RWPE2 (cell line): ENCODE measurements around the gene PTPN14.

Experiments
- ATAC-seq: fragments of 200-7000 bp; cut with Tn5 transposase; 3 replicates; pipeline ENCODE4 v1.9.1; 2021; ENCODE audit warnings: low read depth
- DNase-seq: peaks from one replicate; pipeline ENCODE4 v3.0.0-alpha.2; 2020; ENCODE audit warnings: low spot score
- H3K27ac ChIP-seq: fragments of 450-650 bp; 2 replicates; pipeline ENCODE4 v1.5.1; 2017; ENCODE audit warnings: mild to moderate bottlenecking; ENCODE audit not compliant: poor library complexity, severe bottlenecking
- H3K27me3 ChIP-seq: fragments of 250-450 bp; sonication (Bioruptor Pico); 2 replicates; pipeline ENCODE4 v1.5.1; 2021; ENCODE audit warnings: mild to moderate bottlenecking, moderate library complexity; ENCODE audit not compliant: insufficient read depth, poor library complexity, severe bottlenecking
- H3K36me3 ChIP-seq: fragments of 250-450 bp; sonication (Bioruptor Pico); 2 replicates; pipeline ENCODE4 v1.5.1; 2020; ENCODE audit warnings: low read depth, mild to moderate bottlenecking, moderate library complexity
- H3K4me1 ChIP-seq: fragments of 250-450 bp; sonication (Bioruptor Pico); 2 replicates; pipeline ENCODE4 v1.5.1; 2021; ENCODE audit warnings: mild to moderate bottlenecking, moderate library complexity; ENCODE audit not compliant: insufficient read depth, poor library complexity, severe bottlenecking
- H3K4me3 ChIP-seq: fragments of 250-450 bp; sonication (Bioruptor Pico); 2 replicates; pipeline ENCODE4 v1.5.1; 2021; ENCODE audit warnings: mild to moderate bottlenecking, moderate library complexity; ENCODE audit not compliant: severe bottlenecking
- H3K9me3 ChIP-seq: fragments of 250-450 bp; sonication (Bioruptor Pico); 2 replicates; pipeline ENCODE4 v1.5.1; 2021; ENCODE audit warnings: mild to moderate bottlenecking, moderate library complexity; ENCODE audit not compliant: severe bottlenecking
- TF ChIP-seq, protein P1 (sequence below): fragments of 450-650 bp; IDR thresholded peaks from one replicate; pipeline ENCODE4 v1.5.1; 2017; ENCODE audit warnings: mild to moderate bottlenecking, moderate library complexity; ENCODE audit not compliant: poor library complexity, severe bottlenecking

PTPN14 gene

DNA sequence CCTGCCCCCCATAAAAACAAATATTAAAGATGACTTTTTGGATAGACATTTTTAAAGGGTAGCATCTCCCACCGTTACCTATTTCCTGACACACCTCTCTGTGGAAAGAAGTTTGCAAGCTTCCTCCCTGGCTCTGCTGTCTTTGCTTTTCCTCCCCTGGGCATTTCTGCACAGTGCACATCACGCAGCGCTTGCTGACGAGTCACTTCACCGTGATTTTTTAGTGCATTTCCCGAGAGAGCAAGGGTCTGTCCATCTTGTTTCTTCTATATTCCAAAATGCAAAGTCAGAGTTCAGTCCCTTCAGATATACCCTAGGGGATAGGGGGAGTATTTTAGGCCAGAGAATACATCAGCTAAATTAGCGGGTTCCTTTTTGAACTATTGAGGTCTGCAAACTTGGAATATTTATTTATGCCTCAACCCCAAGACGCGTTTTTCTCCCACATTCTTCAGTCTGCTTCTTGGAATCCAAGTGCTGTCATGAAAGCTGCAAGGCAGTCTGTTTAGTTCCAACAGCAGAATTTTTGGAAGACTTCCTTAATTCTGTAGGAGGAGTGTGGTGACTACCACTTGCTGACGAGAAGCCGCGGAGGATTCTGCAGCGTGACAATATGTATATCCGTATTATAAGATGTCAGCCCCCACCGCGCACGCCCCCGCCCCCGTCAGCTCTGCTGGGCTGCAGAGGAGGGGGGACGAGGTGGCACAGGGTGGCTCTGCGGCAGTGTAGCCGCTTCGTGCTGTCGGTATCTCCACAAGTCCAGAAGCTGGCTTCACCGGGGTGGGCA is 248.1 kb downstream of the PTPN14 start:
- no peak for DNase-seq

DNA sequence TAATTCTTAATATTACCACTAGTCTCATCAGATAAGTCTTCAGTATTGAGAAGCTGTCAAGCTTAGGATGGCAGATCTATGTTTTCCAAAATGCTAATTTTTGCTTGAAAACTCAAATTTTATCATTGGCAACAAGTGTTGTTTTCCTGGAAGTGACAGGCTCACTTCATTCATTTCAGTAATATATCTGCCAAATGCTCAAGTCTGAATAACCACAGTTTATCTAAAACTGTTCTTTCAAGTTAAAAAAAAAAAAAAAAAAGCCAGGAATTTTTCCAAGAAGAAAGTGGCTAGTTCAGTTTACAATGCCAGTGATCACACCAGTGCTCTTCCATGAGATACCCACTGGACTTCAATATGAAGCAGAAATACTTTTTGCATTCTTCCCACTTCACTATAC is 249.9 kb downstream of the PTPN14 start:
- Histone ChIP-seq H3K27me3 (no peaks in the 10 kb centered on the region), H3K4me1 (no peaks in the 10 kb centered on the region), H3K36me3 (no peaks in the 10 kb centered on the region), H3K27ac (no peak overlapping the region), H3K4me3 (no peak overlapping the region), H3K9me3 (no peaks in the 10 kb centered on the region)
- DNase-seq: no peak
- no peak for ATAC-seq
- TF ChIP-seq, protein P1, sequence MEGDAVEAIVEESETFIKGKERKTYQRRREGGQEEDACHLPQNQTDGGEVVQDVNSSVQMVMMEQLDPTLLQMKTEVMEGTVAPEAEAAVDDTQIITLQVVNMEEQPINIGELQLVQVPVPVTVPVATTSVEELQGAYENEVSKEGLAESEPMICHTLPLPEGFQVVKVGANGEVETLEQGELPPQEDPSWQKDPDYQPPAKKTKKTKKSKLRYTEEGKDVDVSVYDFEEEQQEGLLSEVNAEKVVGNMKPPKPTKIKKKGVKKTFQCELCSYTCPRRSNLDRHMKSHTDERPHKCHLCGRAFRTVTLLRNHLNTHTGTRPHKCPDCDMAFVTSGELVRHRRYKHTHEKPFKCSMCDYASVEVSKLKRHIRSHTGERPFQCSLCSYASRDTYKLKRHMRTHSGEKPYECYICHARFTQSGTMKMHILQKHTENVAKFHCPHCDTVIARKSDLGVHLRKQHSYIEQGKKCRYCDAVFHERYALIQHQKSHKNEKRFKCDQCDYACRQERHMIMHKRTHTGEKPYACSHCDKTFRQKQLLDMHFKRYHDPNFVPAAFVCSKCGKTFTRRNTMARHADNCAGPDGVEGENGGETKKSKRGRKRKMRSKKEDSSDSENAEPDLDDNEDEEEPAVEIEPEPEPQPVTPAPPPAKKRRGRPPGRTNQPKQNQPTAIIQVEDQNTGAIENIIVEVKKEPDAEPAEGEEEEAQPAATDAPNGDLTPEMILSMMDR: no peak

More for the DNA sequence above, 248.1 kb downstream of the PTPN14 start:
- H3K36me3 ChIP-seq: no peaks in the 10 kb centered on the region
- H3K9me3 ChIP-seq: no peaks in the 10 kb centered on the region
- no peak overlapping the region for H3K4me3 ChIP-seq
- H3K4me1 ChIP-seq: no peaks in the 10 kb centered on the region
- ATAC-seq: no peak
- TF ChIP-seq, protein P1: no peak
- no peaks in the 10 kb centered on the region for H3K27me3 ChIP-seq
- H3K27ac ChIP-seq: no peak overlapping the region

DNA sequence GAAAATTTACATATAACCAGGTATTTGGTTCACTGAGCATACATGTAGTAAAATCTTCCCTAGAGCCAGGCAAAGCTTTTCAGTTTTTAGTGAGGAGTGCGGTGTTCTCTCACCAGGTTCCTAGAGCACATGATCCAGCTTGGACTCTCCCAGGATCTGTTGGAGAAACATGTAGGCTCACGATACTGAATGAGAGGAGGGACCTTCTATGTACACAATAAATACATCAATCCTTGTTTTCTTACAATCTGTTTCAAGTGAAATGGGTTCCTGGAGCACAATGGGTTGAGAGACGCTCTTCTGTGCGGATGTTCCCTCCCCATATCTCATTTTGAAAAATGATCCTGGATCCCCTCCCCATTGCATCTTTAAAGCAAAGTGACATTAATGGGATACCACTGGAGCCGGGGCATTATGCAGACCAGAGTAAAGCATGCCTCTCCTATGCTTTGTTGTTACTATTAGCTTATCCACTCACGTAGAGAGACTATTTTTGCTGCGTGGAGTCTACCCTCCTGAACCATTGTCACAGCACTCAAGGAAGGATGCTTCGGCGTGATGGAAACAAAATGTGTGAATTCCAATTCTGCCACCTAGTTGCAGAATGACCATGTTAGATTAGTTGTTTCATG is 251.1 kb downstream of the PTPN14 start:
- Histone ChIP-seq H3K36me3 (no peaks in the 10 kb centered on the region), H3K4me3 (no peak overlapping the region), H3K27me3 (no peaks in the 10 kb centered on the region), H3K27ac (no peak overlapping the region), H3K9me3 (no peaks in the 10 kb centered on the region), H3K4me1 (no peaks in the 10 kb centered on the region)
- no peak for DNase-seq
- no peak for ATAC-seq
- TF ChIP-seq, protein P1: no peak
